Measurements from ENCODE around the gene LRTM2. TPM values are rescaled to one million over a fixed set of nuclear protein-coding genes. Genes with fewer than 3 reads are reported as not detected.

Gene LRTM2
- total RNA-seq, 1 donor, result not detected

DNA sequence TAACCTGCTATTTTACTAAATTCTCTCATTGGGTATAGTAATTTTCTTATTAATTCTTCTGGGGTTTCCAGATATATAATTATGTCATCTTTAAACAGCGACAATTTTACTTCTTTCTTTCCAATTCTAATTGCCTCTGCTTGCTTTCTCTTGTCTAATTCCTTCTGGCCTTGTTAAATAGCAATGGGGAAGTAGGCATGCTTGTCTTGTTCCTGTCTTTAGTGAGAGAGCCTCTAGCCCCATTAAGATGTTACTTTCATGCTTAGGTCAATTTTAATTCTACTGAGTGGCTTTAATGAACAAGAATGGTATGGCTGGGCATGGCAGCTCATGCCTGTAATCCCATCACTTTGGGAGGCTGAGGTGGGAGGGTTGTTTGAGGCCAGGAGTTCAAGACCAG is 31.7 kb downstream of the LRTM2 start:
- TF ChIP-seq, protein P1, sequence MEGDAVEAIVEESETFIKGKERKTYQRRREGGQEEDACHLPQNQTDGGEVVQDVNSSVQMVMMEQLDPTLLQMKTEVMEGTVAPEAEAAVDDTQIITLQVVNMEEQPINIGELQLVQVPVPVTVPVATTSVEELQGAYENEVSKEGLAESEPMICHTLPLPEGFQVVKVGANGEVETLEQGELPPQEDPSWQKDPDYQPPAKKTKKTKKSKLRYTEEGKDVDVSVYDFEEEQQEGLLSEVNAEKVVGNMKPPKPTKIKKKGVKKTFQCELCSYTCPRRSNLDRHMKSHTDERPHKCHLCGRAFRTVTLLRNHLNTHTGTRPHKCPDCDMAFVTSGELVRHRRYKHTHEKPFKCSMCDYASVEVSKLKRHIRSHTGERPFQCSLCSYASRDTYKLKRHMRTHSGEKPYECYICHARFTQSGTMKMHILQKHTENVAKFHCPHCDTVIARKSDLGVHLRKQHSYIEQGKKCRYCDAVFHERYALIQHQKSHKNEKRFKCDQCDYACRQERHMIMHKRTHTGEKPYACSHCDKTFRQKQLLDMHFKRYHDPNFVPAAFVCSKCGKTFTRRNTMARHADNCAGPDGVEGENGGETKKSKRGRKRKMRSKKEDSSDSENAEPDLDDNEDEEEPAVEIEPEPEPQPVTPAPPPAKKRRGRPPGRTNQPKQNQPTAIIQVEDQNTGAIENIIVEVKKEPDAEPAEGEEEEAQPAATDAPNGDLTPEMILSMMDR (IDR thresholded peaks at IDR 0.05; ENCODE audit: extremely low read depth, low read depth, low read length), result no peak
- H4K20me1 ChIP-seq (ENCODE audit: insufficient read depth, low read length), result no peaks in the 10 kb centered on the region
- no peak overlapping the region for H2AFZ ChIP-seq (ENCODE audit: low read length)
- no peak overlapping the region for H3K27ac ChIP-seq (ENCODE audit: low read depth, low read length)
- H3K9me3 ChIP-seq (ENCODE audit: low read depth, low read length), result peaks cover 11% of the 10 kb centered on the region
- no peaks in the 10 kb centered on the region for H3K36me3 ChIP-seq (ENCODE audit: insufficient read depth, low read length)
- no peak for DNase-seq (ENCODE audit: insufficient read length, low spot score, missing footprints)
- no peak overlapping the region for H3K4me3 ChIP-seq (ENCODE audit: insufficient read depth, low read length)
- no peaks in the 10 kb centered on the region for H3K79me2 ChIP-seq (ENCODE audit: insufficient read depth, low read length)
- H3K4me1 ChIP-seq (ENCODE audit: insufficient read depth, low read length), result no peaks in the 10 kb centered on the region
- H3K4me2 ChIP-seq (ENCODE audit: insufficient read depth, low read length), result no peak overlapping the region
- H3K27me3 ChIP-seq (ENCODE audit: insufficient read depth, low read length), result peaks cover 44% of the 10 kb centered on the region

GRCh38 chr12:1853716-1854115 is 33.4 kb downstream of the LRTM2 start:
- Histone ChIP-seq H3K36me3 (ENCODE audit: insufficient read depth, low read length) (no peaks in the 10 kb centered on the region), H3K4me1 (ENCODE audit: insufficient read depth, low read length) (no peaks in the 10 kb centered on the region), H3K79me2 (ENCODE audit: insufficient read depth, low read length) (no peaks in the 10 kb centered on the region), H4K20me1 (ENCODE audit: insufficient read depth, low read length) (no peaks in the 10 kb centered on the region), H3K27me3 (ENCODE audit: insufficient read depth, low read length) (peaks cover 44% of the 10 kb centered on the region), H3K27ac (ENCODE audit: low read depth, low read length) (no peak overlapping the region), H2AFZ (ENCODE audit: low read length) (no peak overlapping the region), H3K9me3 (ENCODE audit: low read depth, low read length) (peaks cover 11% of the 10 kb centered on the region), H3K4me3 (ENCODE audit: insufficient read depth, low read length) (no peak overlapping the region), H3K4me2 (ENCODE audit: insufficient read depth, low read length) (no peak overlapping the region)
- DNase-seq (ENCODE audit: insufficient read length, low spot score, missing footprints), result no peak
- TF ChIP-seq, protein P1 (IDR thresholded peaks at IDR 0.05; ENCODE audit: extremely low read depth, low read depth, low read length), result no peak

DNA sequence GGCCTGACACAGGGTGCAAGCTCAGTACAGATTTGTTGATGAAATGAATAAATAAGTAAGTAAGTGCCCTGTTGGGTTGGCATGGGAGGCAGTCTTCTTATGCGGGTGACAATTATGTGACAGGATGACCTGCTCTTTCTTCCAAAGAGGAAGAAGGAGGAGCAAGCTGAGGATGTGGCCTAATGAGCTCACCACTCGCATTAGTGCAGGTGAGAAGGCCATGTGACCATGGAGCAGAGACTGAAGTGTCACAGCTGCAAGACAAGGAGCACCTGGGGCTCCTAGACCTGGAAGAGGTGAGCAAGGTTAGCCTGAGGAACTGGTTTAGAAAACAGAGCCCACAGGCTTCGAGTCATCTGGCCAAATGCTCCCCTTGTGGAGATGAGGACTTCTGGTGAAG is 34.9 kb downstream of the LRTM2 start:
- Histone ChIP-seq H3K79me2 (ENCODE audit: insufficient read depth, low read length) (no peaks in the 10 kb centered on the region), H4K20me1 (ENCODE audit: insufficient read depth, low read length) (no peaks in the 10 kb centered on the region), H3K9me3 (ENCODE audit: low read depth, low read length) (peaks cover 11% of the 10 kb centered on the region), H3K27ac (ENCODE audit: low read depth, low read length) (no peak overlapping the region), H3K4me1 (ENCODE audit: insufficient read depth, low read length) (no peaks in the 10 kb centered on the region), H2AFZ (ENCODE audit: low read length) (no peak overlapping the region), H3K4me2 (ENCODE audit: insufficient read depth, low read length) (no peak overlapping the region), H3K27me3 (ENCODE audit: insufficient read depth, low read length) (peaks cover 47% of the 10 kb centered on the region), H3K36me3 (ENCODE audit: insufficient read depth, low read length) (no peaks in the 10 kb centered on the region), H3K4me3 (ENCODE audit: insufficient read depth, low read length) (no peak overlapping the region)
- TF ChIP-seq, protein P1 (IDR thresholded peaks at IDR 0.05; ENCODE audit: extremely low read depth, low read depth, low read length), result no peak
- no peak for DNase-seq (ENCODE audit: insufficient read length, low spot score, missing footprints)

DNA sequence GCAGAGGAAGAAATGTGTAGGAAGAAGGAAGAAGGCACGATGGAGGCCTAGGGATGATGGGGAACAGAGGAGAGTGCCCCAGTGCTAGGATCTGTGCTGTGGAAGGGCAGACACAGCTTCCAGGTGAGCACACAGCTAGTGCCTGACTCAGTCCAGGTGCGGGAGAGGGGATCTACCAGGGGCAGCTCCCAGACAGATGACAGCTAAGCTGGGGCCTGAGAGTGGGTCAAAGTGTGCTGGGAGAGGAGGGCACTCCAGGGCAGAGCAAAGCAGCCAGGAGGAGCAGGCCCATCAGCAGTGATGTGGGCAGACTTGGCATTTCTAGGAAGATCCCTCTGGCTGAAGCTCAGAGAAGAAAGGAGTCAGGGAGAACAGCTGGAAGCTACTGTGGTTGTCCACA is 36.7 kb downstream of the LRTM2 start:
- Histone ChIP-seq H4K20me1 (ENCODE audit: insufficient read depth, low read length) (no peaks in the 10 kb centered on the region), H3K27ac (ENCODE audit: low read depth, low read length) (no peak overlapping the region), H3K4me3 (ENCODE audit: insufficient read depth, low read length) (no peak overlapping the region), H3K4me2 (ENCODE audit: insufficient read depth, low read length) (no peak overlapping the region), H3K27me3 (ENCODE audit: insufficient read depth, low read length) (peaks cover 49% of the 10 kb centered on the region), H3K9me3 (ENCODE audit: low read depth, low read length) (peaks cover 11% of the 10 kb centered on the region), H3K4me1 (ENCODE audit: insufficient read depth, low read length) (no peaks in the 10 kb centered on the region), H2AFZ (ENCODE audit: low read length) (no peak overlapping the region), H3K79me2 (ENCODE audit: insufficient read depth, low read length) (no peaks in the 10 kb centered on the region), H3K36me3 (ENCODE audit: insufficient read depth, low read length) (no peaks in the 10 kb centered on the region)
- no peak for DNase-seq (ENCODE audit: insufficient read length, low spot score, missing footprints)
- TF ChIP-seq, protein P1 (IDR thresholded peaks at IDR 0.05; ENCODE audit: extremely low read depth, low read depth, low read length), result no peak

Data from osteoblast (primary cell).